GM18520 (cell line): ENCODE data around the gene GRHL3.

Source experiments
- ATAC-seq: cut with Tn5 transposase; IDR thresholded peaks from one replicate; pipeline ENCODE4 v1.9.1; 2021; ENCODE audit not compliant: unreplicated experiment

GRHL3 gene

DNA sequence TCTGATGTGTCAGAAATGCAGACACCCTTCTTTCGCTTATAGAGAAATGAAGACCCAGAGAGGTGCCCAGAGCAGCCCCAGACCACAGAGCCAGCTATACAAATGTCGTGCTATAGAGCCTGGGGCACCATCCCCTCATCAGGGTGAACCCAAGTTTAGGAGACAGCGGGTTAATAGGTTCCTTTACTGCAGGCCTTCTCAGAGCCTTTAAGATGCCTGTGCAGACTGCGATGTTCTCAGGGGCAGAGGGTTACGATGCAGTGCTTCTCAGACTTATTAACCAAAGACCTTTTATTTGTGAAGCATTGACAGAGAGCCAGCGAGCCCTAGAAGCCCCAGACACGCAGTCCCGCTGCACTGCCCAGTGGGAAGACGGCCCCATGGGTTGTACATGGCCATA, 47.5 kb downstream of the GRHL3 start:
- no peak for ATAC-seq

DNA sequence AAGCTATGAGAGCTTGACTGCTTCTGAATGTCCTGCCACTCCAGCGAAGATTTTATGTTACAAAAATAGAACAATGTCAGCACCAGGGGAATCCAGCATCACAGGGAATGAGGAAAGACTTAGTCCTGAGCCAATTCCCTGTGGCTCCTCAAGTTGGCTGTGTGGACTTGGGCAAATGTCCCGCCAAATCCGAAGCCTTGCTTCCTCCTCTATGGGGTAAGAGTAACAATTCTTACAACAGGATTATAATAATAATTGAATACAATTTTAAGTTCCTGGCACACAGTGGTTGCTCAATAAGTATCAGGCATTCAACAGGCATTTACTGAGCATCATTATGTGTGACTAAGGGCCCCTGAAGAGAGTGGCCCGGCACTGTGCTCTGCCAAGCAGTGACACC, 50.0 kb downstream of the GRHL3 start:
- ATAC-seq, result no peak

GRCh38 chr1:24369801-24370200, 50.6 kb downstream of the GRHL3 start:
- ATAC-seq, result no peak

DNA sequence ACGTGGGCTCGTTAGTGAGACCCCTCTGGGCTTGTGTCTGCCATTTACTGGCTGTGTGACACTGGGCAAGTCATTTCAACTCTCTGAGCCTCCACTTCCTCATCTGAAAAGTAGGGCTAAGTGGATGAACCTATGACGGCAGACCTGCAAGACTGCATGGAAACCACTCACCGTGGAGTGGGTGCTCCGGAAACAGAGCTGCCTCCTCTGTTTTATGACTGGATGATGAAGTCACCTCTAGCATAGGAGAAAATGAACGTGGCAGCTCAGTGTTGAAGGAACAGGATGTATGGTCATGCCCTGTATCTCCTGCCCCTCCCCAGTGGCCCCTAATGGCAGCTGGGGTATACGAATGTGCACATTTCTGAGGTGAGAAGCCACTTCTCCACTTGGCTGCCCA, 53.9 kb downstream of the GRHL3 start:
- ATAC-seq, result no peak

- ATAC-seq, result no peak
Measured at GRCh38 chr1:24373710-24374109, 54.6 kb downstream of the GRHL3 start.

DNA sequence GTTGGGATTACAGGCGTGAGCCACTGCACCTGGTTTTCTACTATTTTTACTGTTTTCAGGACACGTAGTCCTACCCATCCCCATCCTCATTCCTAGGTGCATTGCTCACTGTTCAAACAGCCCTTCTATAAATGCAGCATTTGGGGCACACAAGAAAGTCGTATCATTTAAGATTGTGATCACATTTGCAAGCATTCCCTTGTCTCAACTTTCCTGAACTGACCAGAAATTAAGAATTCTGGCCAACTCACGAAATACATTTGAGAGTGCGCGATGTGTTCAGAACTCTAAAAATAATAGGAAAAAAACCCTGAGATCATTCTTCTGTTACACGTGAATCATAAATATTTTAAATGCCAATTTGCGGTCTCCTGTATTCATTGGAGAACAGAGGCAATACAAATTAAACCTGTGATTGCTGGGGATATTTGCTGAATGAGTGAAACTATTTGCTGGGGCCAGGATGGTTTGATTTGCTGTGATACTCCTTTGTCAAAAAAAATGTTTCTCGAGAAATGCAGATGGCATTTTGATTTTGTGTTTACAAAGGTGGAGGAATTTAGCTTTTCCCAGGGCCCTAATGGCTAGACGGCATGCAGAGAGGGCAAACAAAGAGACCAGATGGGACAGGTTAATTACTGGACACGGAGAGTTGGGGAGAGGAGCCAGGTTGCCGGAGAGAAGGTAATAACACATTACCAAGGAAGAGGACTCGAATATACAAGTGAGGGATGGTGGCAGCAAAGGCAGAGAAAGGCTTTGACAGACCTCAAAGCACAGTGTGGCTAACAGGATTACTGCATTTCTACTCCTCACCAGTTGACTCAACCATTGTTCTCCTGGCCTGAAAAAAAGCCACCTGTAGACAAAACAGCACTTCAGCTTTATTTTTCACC, 56.0 kb downstream of the GRHL3 start:
- ATAC-seq, result no peak

DNA sequence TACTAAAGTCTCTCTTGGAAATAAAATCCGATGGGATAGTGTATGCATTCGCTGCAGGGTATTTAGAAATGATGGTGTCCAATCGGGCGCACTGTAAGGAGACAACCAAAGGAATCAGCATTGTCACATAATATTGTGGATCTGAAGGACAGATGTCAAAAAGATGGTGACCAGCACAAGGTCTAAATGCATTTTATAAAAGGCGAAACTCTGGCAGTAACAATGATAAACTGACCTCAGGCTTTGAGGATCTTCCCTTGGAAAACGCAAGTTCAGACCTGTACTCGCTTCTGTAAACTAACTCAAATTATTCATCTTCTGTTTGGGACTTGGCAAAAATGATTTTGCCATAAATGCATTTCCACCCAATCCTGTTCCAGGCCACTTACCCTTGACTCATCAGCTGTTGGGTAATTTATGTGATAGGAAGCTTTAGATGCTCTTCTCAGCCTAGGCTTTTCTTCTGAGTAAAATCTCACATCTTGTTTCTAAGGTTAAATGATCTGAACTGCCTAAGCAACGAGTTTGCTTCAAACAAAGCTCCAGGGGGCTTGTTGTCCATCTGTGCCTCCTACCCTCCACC, 60.7 kb downstream of the GRHL3 start:
- ATAC-seq, result no peak

DNA sequence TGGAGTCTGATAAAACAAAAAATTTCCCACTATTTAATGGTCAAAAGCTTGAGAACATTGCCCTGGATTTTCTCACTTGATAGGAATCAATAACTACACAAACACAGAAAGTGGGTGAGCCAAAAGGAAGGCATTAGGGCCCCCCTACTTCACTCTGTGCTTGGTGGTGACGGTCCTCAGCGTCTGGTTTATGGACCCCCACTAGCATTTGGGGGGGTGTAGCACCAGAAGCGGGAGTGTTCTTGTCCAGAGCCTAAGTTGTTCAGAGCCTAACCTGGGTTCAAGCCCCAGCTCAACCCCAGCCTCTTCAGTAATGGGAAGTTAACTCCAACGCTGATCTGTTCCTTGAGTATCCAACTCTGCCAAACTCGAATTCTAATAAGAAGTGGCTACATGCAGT, 61.4 kb downstream of the GRHL3 start:
- no peak for ATAC-seq

- no peak for ATAC-seq
Measured at GRCh38 chr1:24381256-24381655, 62.1 kb downstream of the GRHL3 start.

- ATAC-seq, result no peak
Measured at GRCh38 chr1:24382165-24382577, 63.0 kb downstream of the GRHL3 start.

GRCh38 chr1:24383381-24383940, 64.3 kb downstream of the GRHL3 start:
- ATAC-seq, result no peak

DNA sequence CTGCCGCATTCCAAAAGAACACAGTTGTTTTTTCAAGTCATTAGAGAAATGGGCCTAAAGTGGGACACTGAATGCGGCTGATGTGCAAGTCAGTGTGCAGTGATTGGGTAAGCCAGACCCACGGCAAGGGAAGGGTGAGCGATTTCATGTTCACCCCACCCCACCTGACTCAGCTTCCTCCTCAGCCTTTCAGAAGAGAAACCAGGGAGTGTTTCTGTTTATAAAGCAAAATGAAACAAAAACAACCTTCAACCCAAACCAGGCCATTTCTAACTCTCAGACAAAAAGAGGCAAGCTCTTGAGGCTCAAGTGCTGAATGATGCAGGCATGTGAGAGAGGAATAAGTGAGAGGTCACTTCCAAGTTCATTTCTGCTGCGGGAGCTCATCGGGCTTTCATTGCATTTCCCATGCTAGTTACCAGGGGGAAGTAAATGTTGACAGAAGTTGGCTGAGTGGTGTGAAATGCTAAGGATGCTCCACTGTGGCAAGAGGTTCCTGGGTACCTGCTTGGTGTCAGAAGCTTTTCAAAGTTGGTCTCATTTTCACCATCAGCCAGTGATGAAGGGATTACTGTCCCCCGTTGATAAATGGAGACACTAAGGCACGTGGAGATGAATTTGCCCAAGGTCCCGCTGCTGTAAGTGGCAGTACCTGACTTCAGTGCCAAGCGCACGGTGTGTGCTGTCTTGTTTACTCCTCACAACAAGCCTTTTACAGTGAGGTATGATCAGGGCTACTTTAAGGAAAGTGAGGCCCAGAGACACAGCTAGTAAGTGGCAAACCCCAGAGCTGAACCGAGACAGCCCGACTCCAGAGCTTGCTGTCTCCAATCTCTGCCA, 65.3 kb downstream of the GRHL3 start:
- no peak for ATAC-seq

DNA sequence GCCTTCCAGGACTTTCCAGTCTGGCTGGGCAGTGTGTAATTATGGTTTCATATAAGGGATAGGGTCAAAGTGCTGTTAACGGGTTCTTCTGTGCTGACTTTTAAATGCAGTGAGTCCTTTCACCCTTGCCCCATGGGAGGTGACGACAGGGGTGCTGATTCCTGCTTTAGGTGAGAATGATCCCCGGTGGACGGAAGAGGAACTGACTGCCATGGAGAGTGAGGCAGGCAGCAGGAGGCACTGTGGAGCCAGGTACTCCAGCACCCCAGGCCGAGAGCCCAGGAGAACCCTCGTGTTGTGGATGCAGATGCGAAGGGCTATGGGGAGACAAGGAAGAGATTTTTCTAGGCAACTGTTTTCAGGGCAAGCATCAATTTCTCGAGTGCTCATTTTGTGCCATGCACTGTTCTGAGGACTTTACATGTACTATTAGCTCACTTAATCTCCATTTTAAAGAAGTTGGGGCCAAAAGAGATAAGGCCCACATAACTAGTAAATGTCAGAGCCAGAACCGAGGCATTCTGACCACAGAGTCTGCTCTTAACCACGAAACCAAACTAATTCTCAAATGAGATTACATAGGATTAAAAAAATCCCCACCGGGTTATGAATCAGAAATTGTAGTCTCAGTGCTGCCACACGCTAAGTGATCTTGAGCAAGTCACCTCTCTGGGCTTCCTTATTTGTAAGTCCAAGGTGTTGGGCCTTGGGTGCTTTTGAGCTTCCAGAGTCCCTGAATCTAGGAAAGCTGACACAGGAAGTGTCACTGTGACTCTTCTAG, 66.2 kb downstream of the GRHL3 start:
- ATAC-seq, result no peak

GRCh38 chr1:24386241-24386640, 67.1 kb downstream of the GRHL3 start:
- ATAC-seq, result no peak

GRCh38 chr1:24386931-24387330, 67.8 kb downstream of the GRHL3 start:
- ATAC-seq, result no peak

- no peak for ATAC-seq
Measured at GRCh38 chr1:24387636-24388175, 68.5 kb downstream of the GRHL3 start.

GRCh38 chr1:24388331-24388885, 69.3 kb downstream of the GRHL3 start:
- no peak for ATAC-seq

DNA sequence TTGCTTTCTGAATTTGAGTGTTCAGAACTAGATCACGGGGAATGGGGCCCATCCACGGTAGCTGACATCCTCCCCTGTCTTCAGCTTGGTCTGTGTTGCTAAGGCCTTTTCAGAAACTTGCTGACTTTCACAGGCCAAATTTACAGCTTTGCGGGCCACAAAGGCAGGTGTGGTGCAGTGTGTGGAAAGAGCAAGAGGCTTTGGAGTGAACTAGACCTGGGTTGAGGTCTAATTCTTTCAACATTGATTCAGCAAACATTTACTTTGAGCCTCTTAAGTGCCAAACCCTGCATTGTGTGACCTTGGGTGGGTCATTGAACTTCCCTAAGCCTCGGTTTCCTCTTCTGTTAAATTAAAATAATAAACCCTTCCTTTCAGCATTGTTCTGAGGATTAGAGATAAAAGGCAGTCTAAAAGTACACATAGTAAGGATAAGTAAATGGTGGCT, 70.1 kb downstream of the GRHL3 start:
- no peak for ATAC-seq

- peak; percentile 27 for ATAC-seq
Measured at GRCh38 chr1:24390924-24391782, 72.0 kb downstream of the GRHL3 start.
